ENCODE results near the gene PADI1.
A peak's percentile ranks its signal among the peaks of the same experiment; 100 is the strongest.
"Not testable (repeated sequence)": the region's sequence is repeated elsewhere in the genome, so short reads cannot be mapped to it uniquely, and the experiment has no call there.

The PADI1 gene

GRCh38 chr1:17239420-17239819, 34.5 kb downstream of the PADI1 start:
- peak; percentile 90 for DNase-seq (ENCODE audit: low read depth)
- H3K4me3 ChIP-seq (ENCODE audit: low read depth, low read length), result no peak overlapping the region
- TF ChIP-seq POLR2A (IDR thresholded peaks at IDR 0.05; ENCODE audit: extremely low read depth, insufficient read length) (no peak), MYC (IDR thresholded peaks at IDR 0.05; ENCODE audit: low read depth, low read length) (no peak), CTCF (IDR thresholded peaks at IDR 0.05; ENCODE audit: low read depth, low read length) (no peak), MAX (IDR thresholded peaks at IDR 0.05; ENCODE audit: low read depth, low read length) (no peak)

DNA sequence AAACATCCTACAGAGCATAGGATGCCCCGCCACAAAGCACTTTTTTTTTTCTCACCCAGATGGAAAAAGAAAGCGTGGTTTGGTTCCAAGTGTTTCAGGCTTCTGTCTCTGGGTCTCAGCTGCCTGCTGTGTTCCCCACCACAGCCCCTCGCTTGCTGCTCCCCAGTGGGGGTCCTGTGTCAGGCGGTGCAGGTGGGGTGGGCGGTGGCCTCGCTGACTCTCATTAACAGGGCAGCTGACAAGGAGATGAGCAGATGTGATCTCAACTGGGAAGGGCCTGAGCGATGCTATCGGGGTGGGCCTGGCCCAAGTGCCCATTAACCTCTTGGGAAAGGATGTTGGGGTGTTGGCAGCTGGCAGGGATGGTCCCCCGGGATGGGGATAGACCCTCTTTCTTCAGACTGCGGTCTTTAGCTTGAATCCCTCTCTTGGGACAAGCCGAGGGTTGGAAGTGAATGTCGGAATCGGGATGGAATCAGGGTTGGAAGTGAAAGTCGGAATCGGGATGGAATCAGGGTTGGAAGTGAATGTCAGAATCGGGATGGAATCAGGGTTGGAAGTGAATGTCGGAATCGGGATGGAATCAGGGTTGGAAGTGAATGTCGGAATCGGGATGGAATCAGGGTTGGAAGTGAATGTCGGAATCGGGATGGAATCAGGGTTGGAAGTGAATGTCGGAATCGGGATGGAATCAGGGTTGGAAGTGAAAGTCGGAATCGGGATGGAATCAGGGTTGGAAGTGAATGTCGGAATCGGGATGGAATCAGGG, 36.3 kb downstream of the PADI1 start:
- H3K4me3 ChIP-seq (ENCODE audit: low read depth, low read length); DNase-seq (ENCODE audit: low read depth): not testable (repeated sequence)

DNA sequence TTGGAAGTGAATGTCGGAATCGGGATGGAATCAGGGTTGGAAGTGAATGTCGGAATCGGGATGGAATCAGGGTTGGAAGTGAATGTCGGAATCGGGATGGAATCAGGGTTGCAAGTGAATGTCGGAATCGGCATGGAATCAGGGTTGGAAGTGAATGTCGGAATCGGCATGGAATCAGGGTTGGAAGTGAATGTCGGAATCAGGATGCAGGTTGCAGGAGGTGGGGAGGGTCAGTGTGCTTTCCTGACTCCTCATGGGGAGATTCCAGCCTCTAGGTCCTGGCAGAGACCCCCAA, 36.8 kb downstream of the PADI1 start:
- not testable (repeated sequence) for H3K4me3 ChIP-seq (ENCODE audit: low read depth, low read length); DNase-seq (ENCODE audit: low read depth)

DNA sequence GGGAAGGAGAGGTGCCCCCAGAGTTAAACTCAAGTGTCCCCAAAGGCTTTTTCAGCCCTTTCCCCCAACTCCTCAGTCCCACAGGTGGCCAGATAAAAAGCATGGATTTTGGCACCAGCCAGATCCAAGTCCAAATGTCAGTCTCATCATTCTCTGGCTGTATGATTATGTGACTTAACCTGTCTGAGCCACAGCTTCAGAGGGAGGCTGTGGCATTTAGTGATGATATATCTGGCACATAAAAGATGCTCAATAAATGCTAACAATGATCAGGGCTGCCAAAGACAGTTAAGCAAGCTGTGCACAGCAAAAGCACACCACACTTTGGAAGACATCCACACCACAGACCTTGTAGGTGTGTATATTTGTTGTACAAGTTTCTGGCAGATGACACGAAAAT, 38.3 kb downstream of the PADI1 start:
- TF ChIP-seq CTCF (IDR thresholded peaks at IDR 0.05; ENCODE audit: low read depth, low read length), result no peak
- no peak for TF ChIP-seq MYC (IDR thresholded peaks at IDR 0.05; ENCODE audit: low read depth, low read length)
- no peak for TF ChIP-seq MAX (IDR thresholded peaks at IDR 0.05; ENCODE audit: low read depth, low read length)
- TF ChIP-seq POLR2A (IDR thresholded peaks at IDR 0.05; ENCODE audit: extremely low read depth, insufficient read length), result no peak
- no peak for DNase-seq (ENCODE audit: low read depth)
- H3K4me3 ChIP-seq (ENCODE audit: low read depth, low read length), result no peak overlapping the region

DNA sequence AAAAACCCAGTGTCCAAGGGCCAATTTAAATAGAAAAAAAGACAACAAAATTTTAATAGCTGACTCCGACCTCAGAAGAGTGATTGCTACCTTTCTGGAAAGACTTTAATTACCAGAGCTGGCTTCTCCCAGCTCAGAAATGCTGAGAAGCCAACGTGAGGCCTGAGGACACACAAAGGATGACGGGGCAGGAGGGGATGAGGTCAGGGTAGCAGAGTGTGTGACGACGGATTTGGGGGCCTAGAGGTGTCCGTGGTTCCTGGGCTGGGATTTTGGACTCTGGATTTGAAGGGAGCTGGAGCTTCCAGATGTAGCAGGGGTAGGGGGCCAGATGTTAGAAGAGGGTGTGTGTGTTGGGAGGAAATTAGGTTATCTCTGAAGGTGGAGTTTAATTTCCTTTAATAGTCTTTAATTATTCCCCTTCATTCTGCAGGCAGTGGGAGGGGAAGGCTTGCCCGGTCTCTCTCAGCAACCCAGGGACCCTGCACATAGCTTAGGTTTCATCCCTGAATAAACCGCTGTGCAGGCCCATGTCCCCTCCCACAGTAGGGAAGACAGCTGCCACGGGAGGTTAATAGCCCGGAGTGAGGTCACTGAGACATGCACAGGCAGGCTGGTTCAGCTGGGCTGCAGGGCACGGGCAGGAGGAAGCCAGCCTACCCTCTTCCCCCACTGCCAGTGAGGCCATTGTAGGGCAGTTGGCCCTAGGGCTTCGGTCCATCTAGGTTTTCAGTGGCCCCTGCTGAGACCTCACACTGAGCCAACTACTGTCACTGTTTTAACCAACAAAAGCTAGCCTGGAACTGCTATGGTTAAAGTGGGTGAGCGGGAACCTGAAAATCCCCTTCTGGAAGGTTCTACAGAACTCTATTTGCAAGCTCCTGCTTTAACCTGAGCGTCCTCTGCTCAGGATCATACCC, 40.2 kb downstream of the PADI1 start:
- no peak for DNase-seq (ENCODE audit: low read depth)
- no peak for TF ChIP-seq POLR2A (IDR thresholded peaks at IDR 0.05; ENCODE audit: extremely low read depth, insufficient read length)
- H3K4me3 ChIP-seq (ENCODE audit: low read depth, low read length), result no peak overlapping the region

GRCh38 chr1:17245816-17246325, 40.9 kb downstream of the PADI1 start:
- TF ChIP-seq POLR2A (IDR thresholded peaks at IDR 0.05; ENCODE audit: extremely low read depth, insufficient read length) (no peak), MYC (IDR thresholded peaks at IDR 0.05; ENCODE audit: low read depth, low read length) (no peak), MAX (IDR thresholded peaks at IDR 0.05; ENCODE audit: low read depth, low read length) (no peak), CTCF (IDR thresholded peaks at IDR 0.05; ENCODE audit: low read depth, low read length) (no peak)
- H3K4me3 ChIP-seq (ENCODE audit: low read depth, low read length), result no peak overlapping the region
- DNase-seq (ENCODE audit: low read depth), result no peak

- no peak for DNase-seq (ENCODE audit: low read depth)
- TF ChIP-seq MYC (IDR thresholded peaks at IDR 0.05; ENCODE audit: low read depth, low read length) (no peak), CTCF (IDR thresholded peaks at IDR 0.05; ENCODE audit: low read depth, low read length) (no peak), MAX (IDR thresholded peaks at IDR 0.05; ENCODE audit: low read depth, low read length) (no peak), POLR2A (IDR thresholded peaks at IDR 0.05; ENCODE audit: extremely low read depth, insufficient read length) (no peak)
- H3K4me3 ChIP-seq (ENCODE audit: low read depth, low read length), result no peak overlapping the region
Observed at GRCh38 chr1:17246971-17247370, 42.0 kb downstream of the PADI1 start.
